Tibial nerve (tissue), 4 donors: Measurements from ENCODE around the gene TCFL5. TPM values are rescaled to one million over a fixed set of nuclear protein-coding genes. Genes with fewer than 3 reads are reported as not detected.
"Not testable (repeated sequence)": the region's sequence is repeated elsewhere in the genome, so short reads cannot be mapped to it uniquely, and the experiment has no call there.

ENCODE experiments used
- DNase-seq, 2 donors: peaks; one replicate each; pipeline ENCODE4 v3.0.0-alpha.2; 2019; ENCODE audit warnings: low spot score in 2 of 2
- H3K27ac ChIP-seq, 4 donors: fragments of 200-600 bp; sonication (generic) in 3 of 4; one replicate each; pipeline ENCODE4 v1.5.1; 2017 to 2019; ENCODE audit warnings: mild to moderate bottlenecking in 1 of 4
- H3K27me3 ChIP-seq, 2 donors: fragments of 200-600 bp; sonication (generic) in 1 of 2; one replicate each; pipeline versions ENCODE4 v1.5.1 to v1.6.0; 2017 to 2019
- H3K36me3 ChIP-seq, 3 donors: fragments of 200-600 bp; sonication (generic); one replicate each; pipeline ENCODE4 v1.5.1; 2018 to 2019
- H3K4me1 ChIP-seq, 4 donors: fragments of 200-600 bp; sonication (generic) in 3 of 4; one replicate each; pipeline ENCODE4 v1.5.1; 2017 to 2019
- H3K4me3 ChIP-seq, 4 donors: fragments of 200-600 bp; sonication (generic) in 3 of 4; one replicate each; pipeline ENCODE4 v1.5.1; 2017 to 2019; ENCODE audit warnings: mild to moderate bottlenecking in 1 of 4, moderate library complexity in 1 of 4
- H3K9me3 ChIP-seq, 4 donors: fragments of 200-600 bp; sonication (generic) in 3 of 4; one replicate each; pipeline ENCODE4 v1.5.1; 2017 to 2019
- EP300 ChIP-seq, 2 donors: sonication (generic); formaldehyde crosslinking; IDR thresholded peaks; one replicate each; pipeline ENCODE4 v1.6.1; 2017; ENCODE audit warnings: antibody characterized with exemption in 2 of 2, mild to moderate bottlenecking in 1 of 2
- POLR2A ChIP-seq, 2 donors: fragments of 450-650 bp; IDR thresholded peaks; one replicate each; pipeline ENCODE4 v1.6.1; 2017; ENCODE audit warnings: antibody characterized with exemption in 2 of 2, mild to moderate bottlenecking in 2 of 2, moderate library complexity in 2 of 2
- WGBS, 2 donors: methylation state at CpG; one replicate each; pipeline ENCODE4 v1.1.5; 2018; 5-methylcytosine and 5-hydroxymethylcytosine counted together
- total RNA-seq, 4 donors: library from RNA; depleted of rRNA; stranded (reverse); fragments of >200 nt; gene quantifications; one replicate each; pipeline ENCODE4 v1.1.0, GENCODE V29; 2016
- TF ChIP-seq, protein P1 (sequence below), 5 experiments: fragments of 200-600 bp in 3 of 5; fragments of 450-650 bp in 2 of 5; sonication (generic) in 3 of 5; IDR thresholded peaks; one replicate each; pipeline ENCODE4 v1.5.1; 2016 to 2019; ENCODE audit warnings: antibody characterized with exemption in 5 of 5, mild to moderate bottlenecking in 3 of 5, moderate library complexity in 2 of 5

The TCFL5 gene
- total RNA-seq, 4 donors from 2014 or later, result 9.8 to 25.1 (median 16.2) TPM

DNA sequence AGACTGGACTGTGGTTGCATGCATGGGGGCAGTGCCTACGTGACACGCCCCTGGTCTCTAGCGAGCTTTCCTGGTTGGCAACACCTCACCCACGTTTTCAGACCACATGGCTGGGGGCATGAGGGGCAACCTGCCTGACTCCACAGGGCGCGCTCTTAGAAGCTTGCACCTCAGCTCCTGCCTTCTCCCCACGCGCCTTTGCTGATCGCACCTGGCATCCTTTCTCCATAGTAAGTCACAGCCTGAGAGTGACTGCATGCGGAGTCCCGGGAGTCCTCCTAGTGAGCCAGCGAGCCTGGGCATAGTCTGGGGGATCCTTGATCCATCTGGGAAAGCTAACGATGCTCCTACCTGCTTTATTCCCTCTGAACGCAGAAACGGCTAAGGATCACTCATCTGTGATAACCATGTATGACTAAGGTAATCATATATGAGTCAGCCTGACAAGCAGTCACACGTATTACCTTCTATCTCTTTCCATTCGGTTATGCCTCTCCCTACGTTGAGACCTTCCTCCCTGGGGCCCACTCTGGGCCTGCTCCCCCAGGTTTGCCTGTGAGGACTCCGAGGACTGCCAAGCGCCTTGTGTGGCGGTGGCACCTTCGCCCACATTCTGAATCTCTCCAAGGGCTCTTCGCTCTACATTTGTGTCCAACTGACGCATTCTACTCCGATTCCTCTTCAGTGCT, 4.5 kb downstream of the TCFL5 start:
- Histone ChIP-seq H3K27me3 (no peaks in the 10 kb centered on the region), H3K36me3 (peaks cover 0 to 58% (median 0%) of the 10 kb centered on the region in 3 donors), H3K4me1 (peaks cover 0 to 19% (median 10%) of the 10 kb centered on the region in 4 donors), H3K4me3 (no peak overlapping the region), H3K27ac (no peak overlapping the region), H3K9me3 (no peaks in the 10 kb centered on the region)
- DNase-seq, result no peak
- 91 to 95% methylated on average over 25 of the region's 25 CpGs for WGBS, 2 donors
- TF ChIP-seq POLR2A (IDR thresholded peaks at IDR 0.05) (no peak), EP300 (IDR thresholded peaks at IDR 0.05) (no peak)
- TF ChIP-seq, protein P1, sequence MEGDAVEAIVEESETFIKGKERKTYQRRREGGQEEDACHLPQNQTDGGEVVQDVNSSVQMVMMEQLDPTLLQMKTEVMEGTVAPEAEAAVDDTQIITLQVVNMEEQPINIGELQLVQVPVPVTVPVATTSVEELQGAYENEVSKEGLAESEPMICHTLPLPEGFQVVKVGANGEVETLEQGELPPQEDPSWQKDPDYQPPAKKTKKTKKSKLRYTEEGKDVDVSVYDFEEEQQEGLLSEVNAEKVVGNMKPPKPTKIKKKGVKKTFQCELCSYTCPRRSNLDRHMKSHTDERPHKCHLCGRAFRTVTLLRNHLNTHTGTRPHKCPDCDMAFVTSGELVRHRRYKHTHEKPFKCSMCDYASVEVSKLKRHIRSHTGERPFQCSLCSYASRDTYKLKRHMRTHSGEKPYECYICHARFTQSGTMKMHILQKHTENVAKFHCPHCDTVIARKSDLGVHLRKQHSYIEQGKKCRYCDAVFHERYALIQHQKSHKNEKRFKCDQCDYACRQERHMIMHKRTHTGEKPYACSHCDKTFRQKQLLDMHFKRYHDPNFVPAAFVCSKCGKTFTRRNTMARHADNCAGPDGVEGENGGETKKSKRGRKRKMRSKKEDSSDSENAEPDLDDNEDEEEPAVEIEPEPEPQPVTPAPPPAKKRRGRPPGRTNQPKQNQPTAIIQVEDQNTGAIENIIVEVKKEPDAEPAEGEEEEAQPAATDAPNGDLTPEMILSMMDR (IDR thresholded peaks at IDR 0.05), result no peak

DNA sequence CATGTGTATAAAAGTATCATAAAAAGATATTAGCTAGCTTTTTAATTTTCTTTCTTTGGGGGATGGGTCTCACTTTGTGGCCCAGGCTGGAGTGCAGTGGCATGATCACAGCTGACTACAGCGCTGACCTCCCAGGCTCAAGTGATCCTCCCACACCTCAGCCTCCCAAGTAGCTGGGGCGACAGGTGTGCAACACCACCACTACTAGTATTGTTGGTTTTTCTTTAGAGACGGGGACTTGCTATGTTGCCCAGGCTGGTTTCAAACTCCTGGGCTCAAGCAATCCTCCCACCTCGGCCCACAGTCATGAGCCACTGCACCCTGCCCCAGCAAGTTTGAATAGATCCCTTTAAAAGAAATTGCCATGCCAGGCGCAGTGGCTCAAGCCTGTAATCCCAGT, 6.5 kb downstream of the TCFL5 start:
- TF ChIP-seq, protein P1 (IDR thresholded peaks at IDR 0.05), result no peak
- no peak for TF ChIP-seq EP300 (IDR thresholded peaks at IDR 0.05)
- no peak for TF ChIP-seq POLR2A (IDR thresholded peaks at IDR 0.05)
- Histone ChIP-seq H3K36me3 (peaks cover 0 to 64% (median 0%) of the 10 kb centered on the region in 3 donors), H3K9me3 (no peaks in the 10 kb centered on the region), H3K27ac (no peak overlapping the region), H3K27me3 (no peaks in the 10 kb centered on the region), H3K4me1 (peaks cover 0 to 14% (median 3%) of the 10 kb centered on the region in 4 donors), H3K4me3 (no peak overlapping the region)
- no peak for DNase-seq
- WGBS, 2 donors, result 88 to 95% methylated on average over 5 of the region's 5 CpGs

DNA sequence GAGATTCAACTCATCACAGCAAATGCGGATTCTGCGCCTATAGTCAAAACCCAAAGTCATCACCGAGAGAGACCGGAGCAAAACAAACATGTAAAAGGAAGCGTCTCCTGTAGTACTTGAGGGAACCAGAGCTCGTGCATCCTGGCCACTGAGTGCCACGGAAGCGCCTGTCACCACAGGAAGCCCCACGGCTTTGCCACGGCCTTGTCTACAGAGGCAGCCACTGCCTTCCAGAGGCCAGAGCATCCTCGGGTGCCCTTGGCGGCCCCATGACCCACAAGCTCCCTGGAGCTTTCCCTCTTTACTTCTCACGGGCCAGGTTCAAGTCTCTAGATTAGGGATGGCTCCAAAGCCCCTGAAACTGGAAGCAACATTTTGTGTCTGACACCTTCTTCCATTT, 7.5 kb downstream of the TCFL5 start:
- peaks cover 0 to 64% (median 0%) of the 10 kb centered on the region in 3 donors for H3K36me3 ChIP-seq

DNA sequence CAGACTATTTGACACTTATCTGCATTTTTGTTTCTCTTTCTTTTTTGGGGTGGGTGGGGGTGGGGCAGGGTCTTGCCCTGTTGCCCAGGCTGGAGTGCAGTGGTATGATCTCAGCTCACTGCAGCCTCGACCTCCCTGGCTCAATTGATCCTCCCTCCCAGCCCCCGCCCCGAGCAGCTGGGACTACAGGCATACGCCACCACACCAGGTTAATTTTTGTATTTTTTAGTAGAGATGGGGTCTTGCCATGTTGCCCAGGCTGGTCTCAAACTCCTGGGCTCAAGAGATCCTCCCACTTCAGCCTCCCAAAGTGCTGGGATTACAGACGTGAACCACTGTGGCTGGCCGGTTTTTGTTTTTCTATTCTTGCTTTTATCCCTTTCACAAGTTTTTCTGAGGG, 8.3 kb downstream of the TCFL5 start:
- H3K4me1 ChIP-seq, result peaks cover 0 to 10% (median 0%) of the 10 kb centered on the region in 4 donors
- DNase-seq, result not testable (repeated sequence)

More for the DNA sequence above, 7.5 kb downstream of the TCFL5 start:
- no peak for DNase-seq
- 87 to 93% methylated on average over 13 of the region's 13 CpGs for WGBS, 2 donors
- Histone ChIP-seq H3K27me3 (no peaks in the 10 kb centered on the region), H3K9me3 (no peaks in the 10 kb centered on the region), H3K4me1 (peaks cover 0 to 11% (median 0%) of the 10 kb centered on the region in 4 donors), H3K27ac (no peak overlapping the region), H3K4me3 (no peak overlapping the region)
- TF ChIP-seq, protein P1 (IDR thresholded peaks at IDR 0.05), result no peak
- TF ChIP-seq POLR2A (IDR thresholded peaks at IDR 0.05) (no peak), EP300 (IDR thresholded peaks at IDR 0.05) (no peak)

DNA sequence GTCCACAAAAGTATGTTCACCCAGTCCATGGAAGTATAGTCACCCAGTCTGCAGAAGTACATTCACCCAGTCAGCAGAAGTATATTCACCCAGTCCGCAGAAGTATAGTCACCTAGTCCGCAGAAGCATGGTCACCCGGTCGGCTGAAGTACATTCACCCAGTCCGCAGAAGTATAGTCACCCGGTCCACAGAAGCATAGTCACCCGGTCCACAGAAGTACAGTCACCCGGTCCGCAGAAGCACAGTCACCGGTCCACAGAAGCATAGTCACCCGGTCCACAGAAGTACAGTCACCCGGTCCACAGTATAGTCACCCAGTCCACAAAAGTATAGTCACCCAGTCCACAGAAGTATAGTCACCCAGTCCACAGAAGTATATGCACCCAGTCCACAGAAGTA, 8.8 kb downstream of the TCFL5 start:
- WGBS, 2 donors, result 90 to 94% methylated on average over 8 to 12 of the region's 12 CpGs
- Histone ChIP-seq H3K4me1 (peaks cover 0 to 13% (median 0%) of the 10 kb centered on the region in 4 donors), H3K4me3 (no peak overlapping the region), H3K27me3 (no peaks in the 10 kb centered on the region), H3K9me3 (no peaks in the 10 kb centered on the region), H3K27ac (no peak overlapping the region), H3K36me3 (peaks cover 0 to 59% (median 0%) of the 10 kb centered on the region in 3 donors)
- no peak for TF ChIP-seq EP300 (IDR thresholded peaks at IDR 0.05)
- no peak for TF ChIP-seq POLR2A (IDR thresholded peaks at IDR 0.05)
- TF ChIP-seq, protein P1 (IDR thresholded peaks at IDR 0.05), result no peak
- no peak for DNase-seq

More for the DNA sequence above, 8.3 kb downstream of the TCFL5 start:
- not testable (repeated sequence) for H3K9me3 ChIP-seq, H3K4me3 ChIP-seq, H3K27ac ChIP-seq, H3K27me3 ChIP-seq
- WGBS, 2 donors, result 87 to 90% methylated on average over 6 of the region's 6 CpGs
- peaks cover 0 to 63% (median 0%) of the 10 kb centered on the region in 3 donors for H3K36me3 ChIP-seq
